ENCODE results near the gene APOBEC3B.

The APOBEC3B gene

DNA sequence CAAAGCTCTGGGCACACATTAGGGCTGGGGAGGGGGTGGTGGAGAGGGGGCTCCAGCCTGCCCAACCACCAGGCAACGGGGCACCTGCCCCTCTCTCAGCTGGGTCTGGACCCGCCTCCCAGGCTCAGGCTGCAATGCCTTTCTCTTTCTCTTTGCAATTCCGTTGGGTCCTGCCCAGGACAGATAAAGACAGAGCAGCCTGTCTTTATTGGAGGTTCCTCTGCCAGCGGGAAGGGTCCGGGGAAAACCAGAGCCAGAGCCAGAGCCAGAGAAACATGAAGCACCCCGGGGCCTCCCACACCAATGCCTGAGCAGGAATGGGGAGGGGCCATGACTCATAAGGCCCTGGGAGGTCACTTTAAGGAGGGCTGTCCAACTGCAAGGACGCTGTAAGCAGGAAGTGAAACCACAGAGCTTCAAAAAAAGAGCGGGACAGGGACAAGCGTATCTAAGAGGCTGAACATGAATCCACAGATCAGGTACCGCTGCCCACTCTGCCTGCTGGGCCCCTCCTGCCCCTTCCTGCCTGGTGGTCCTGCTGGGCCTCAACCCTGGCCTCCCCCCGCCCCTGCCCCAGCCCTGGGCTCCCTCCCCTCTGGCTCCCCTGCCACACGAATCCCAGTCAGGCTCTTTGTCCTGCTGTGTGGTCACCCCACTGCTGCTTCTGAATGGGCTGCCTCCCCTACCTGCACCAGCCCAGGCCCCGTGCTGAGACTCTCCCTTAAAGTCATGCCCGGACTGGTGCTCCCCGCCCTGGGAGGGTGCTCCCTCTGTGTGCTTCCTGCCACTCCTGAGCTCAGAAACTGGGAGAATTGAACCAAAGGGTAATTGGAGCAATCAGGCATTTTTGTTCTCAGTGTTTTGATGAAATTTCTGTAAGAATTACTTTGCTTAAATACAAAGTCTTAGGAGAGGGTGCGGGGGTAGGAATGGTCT lies at the start of gene APOBEC3B:
APOBEC3B (plus strand) TSS at position 356 of the 936 bp plus-strand sequence; CDS start at position 463, 107 bp downstream.
- Histone ChIP-seq H3K4me1 (ENCODE audit: control insufficient read depth in 2 of 2, insufficient read depth in 2 of 2, low read length in 2 of 2) (peaks cover 2 to 21% of the 10 kb centered on the region in 2 donors), H3K27me3 (ENCODE audit: control insufficient read depth in 2 of 2, insufficient read depth in 2 of 2, low read length in 2 of 2) (no peaks in the 10 kb centered on the region), H3K27ac (ENCODE audit: low read depth in 2 of 2, low read length in 2 of 2) (peak within 1 kb of the TSS; percentile 78 to 85), H3K4me3 (ENCODE audit: low read length in 2 of 2) (peak within 1 kb of the TSS; percentile 60 to 62), H3K9ac (ENCODE audit: low read depth in 1 of 2, low read length in 2 of 2) (peak within 1 kb of the TSS; percentile 38 to 73), H3K9me3 (ENCODE audit: control insufficient read depth in 2 of 2, low read length in 2 of 2) (no peaks in the 10 kb centered on the region), H3K36me3 (ENCODE audit: control insufficient read depth in 2 of 2, insufficient read depth in 2 of 2, low read length in 2 of 2) (no peaks in the 10 kb centered on the region)

DNA sequence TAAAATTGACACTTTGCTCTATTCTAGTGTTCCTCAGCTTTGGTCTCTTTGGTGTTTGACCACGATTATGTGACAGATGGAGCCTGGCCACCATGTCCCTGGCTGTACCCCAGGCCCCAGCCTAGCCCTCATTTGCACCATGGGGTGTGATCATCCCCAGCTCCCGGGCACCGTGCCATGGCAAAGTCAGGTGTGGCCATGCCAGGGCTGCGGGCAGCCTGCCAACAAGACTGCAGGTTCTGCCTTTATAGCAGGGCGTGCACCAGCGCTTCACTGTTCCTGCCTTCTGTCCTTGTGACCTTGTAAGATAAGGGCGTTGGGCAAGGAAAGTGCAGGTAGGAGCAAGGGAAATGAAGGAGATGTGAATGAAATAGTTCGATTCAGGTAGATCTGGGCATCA lies 47.1 kb upstream of the APOBEC3B start:
- Histone ChIP-seq H3K36me3 (ENCODE audit: control insufficient read depth in 2 of 2, insufficient read depth in 2 of 2, low read length in 2 of 2) (no peaks in the 10 kb centered on the region), H3K27ac (ENCODE audit: low read depth in 2 of 2, low read length in 2 of 2) (peak overlapping the region; percentile 77 to 80), H3K4me1 (ENCODE audit: control insufficient read depth in 2 of 2, insufficient read depth in 2 of 2, low read length in 2 of 2) (peaks cover 10 to 30% of the 10 kb centered on the region in 2 donors), H3K27me3 (ENCODE audit: control insufficient read depth in 2 of 2, insufficient read depth in 2 of 2, low read length in 2 of 2) (no peaks in the 10 kb centered on the region), H3K9ac (ENCODE audit: low read depth in 1 of 2, low read length in 2 of 2) (peak overlapping the region; percentile 24), H3K9me3 (ENCODE audit: control insufficient read depth in 2 of 2, low read length in 2 of 2) (no peaks in the 10 kb centered on the region), H3K4me3 (ENCODE audit: low read length in 2 of 2) (peak overlapping the region in 1 of 2 donors; percentile 37)

GRCh38 chr22:38935616-38936015 lies 46.5 kb upstream of the APOBEC3B start:
- no peak overlapping the region for H3K4me3 ChIP-seq (ENCODE audit: low read length in 2 of 2)
- peaks cover 10 to 30% of the 10 kb centered on the region in 2 donors for H3K4me1 ChIP-seq (ENCODE audit: control insufficient read depth in 2 of 2, insufficient read depth in 2 of 2, low read length in 2 of 2)
- H3K9me3 ChIP-seq (ENCODE audit: control insufficient read depth in 2 of 2, low read length in 2 of 2) = no peaks in the 10 kb centered on the region
- peak overlapping the region; percentile 77 to 80 for H3K27ac ChIP-seq (ENCODE audit: low read depth in 2 of 2, low read length in 2 of 2)
- H3K36me3 ChIP-seq (ENCODE audit: control insufficient read depth in 2 of 2, insufficient read depth in 2 of 2, low read length in 2 of 2) = no peaks in the 10 kb centered on the region
- H3K9ac ChIP-seq (ENCODE audit: low read depth in 1 of 2, low read length in 2 of 2) = no peak overlapping the region
- H3K27me3 ChIP-seq (ENCODE audit: control insufficient read depth in 2 of 2, insufficient read depth in 2 of 2, low read length in 2 of 2) = no peaks in the 10 kb centered on the region

DNA sequence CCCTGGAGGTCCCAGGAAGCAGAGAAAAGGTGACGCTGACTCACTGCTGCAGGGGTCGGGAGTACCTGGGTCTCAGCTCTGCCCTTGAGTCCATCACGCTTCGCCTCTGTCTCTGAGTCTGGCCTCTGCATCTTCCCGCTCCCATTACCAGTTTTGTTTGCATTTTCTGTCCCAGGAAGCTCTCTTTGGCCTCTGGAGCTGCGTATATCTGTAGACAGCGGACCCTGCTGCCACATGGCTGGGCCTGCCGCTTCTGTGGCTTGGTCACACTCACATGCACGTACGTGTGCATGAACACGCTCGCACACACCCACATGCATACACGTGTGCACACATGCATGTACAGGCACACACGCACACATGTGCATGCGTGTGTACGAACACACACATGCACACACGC lies 45.6 kb upstream of the APOBEC3B start:
- Histone ChIP-seq H3K4me3 (ENCODE audit: low read length in 2 of 2) (no peak overlapping the region), H3K9me3 (ENCODE audit: control insufficient read depth in 2 of 2, low read length in 2 of 2) (no peaks in the 10 kb centered on the region), H3K27ac (ENCODE audit: low read depth in 2 of 2, low read length in 2 of 2) (no peak overlapping the region), H3K27me3 (ENCODE audit: control insufficient read depth in 2 of 2, insufficient read depth in 2 of 2, low read length in 2 of 2) (peaks cover 0 to under 1% of the 10 kb centered on the region in 2 donors), H3K4me1 (ENCODE audit: control insufficient read depth in 2 of 2, insufficient read depth in 2 of 2, low read length in 2 of 2) (peaks cover 10 to 30% of the 10 kb centered on the region in 2 donors), H3K36me3 (ENCODE audit: control insufficient read depth in 2 of 2, insufficient read depth in 2 of 2, low read length in 2 of 2) (no peaks in the 10 kb centered on the region), H3K9ac (ENCODE audit: low read depth in 1 of 2, low read length in 2 of 2) (no peak overlapping the region)

DNA sequence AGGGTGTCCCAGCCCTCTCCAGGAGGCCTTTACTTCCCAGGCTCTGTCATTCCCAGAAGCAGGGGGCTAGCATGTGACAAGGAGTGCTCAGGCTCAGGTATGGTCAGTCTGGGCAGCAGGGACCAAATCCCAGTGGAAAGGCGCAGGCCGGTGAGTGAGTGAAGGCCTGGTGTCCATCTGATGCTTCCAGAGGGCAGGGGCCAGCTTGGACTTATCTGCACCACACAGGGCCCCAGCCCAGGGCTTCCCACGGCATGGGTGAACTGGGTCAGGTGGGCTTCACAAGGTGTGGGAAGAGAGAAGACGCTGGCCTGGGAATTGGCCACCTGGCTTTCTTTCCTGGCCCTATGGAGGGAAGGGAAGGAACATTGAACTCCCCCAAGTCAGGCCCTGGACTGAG lies 45.1 kb upstream of the APOBEC3B start:
- Histone ChIP-seq H3K9ac (ENCODE audit: low read depth in 1 of 2, low read length in 2 of 2) (no peak overlapping the region), H3K27ac (ENCODE audit: low read depth in 2 of 2, low read length in 2 of 2) (no peak overlapping the region), H3K36me3 (ENCODE audit: control insufficient read depth in 2 of 2, insufficient read depth in 2 of 2, low read length in 2 of 2) (no peaks in the 10 kb centered on the region), H3K27me3 (ENCODE audit: control insufficient read depth in 2 of 2, insufficient read depth in 2 of 2, low read length in 2 of 2) (peaks cover 0 to 3% of the 10 kb centered on the region in 2 donors), H3K9me3 (ENCODE audit: control insufficient read depth in 2 of 2, low read length in 2 of 2) (no peaks in the 10 kb centered on the region), H3K4me3 (ENCODE audit: low read length in 2 of 2) (no peak overlapping the region), H3K4me1 (ENCODE audit: control insufficient read depth in 2 of 2, insufficient read depth in 2 of 2, low read length in 2 of 2) (peaks cover 10 to 30% of the 10 kb centered on the region in 2 donors)

GRCh38 chr22:38937541-38937940 lies 44.6 kb upstream of the APOBEC3B start:
- no peak overlapping the region for H3K27ac ChIP-seq (ENCODE audit: low read depth in 2 of 2, low read length in 2 of 2)
- peaks cover 10 to 30% of the 10 kb centered on the region in 2 donors for H3K4me1 ChIP-seq (ENCODE audit: control insufficient read depth in 2 of 2, insufficient read depth in 2 of 2, low read length in 2 of 2)
- no peaks in the 10 kb centered on the region for H3K9me3 ChIP-seq (ENCODE audit: control insufficient read depth in 2 of 2, low read length in 2 of 2)
- H3K4me3 ChIP-seq (ENCODE audit: low read length in 2 of 2) = no peak overlapping the region
- peaks cover 0 to 3% of the 10 kb centered on the region in 2 donors for H3K27me3 ChIP-seq (ENCODE audit: control insufficient read depth in 2 of 2, insufficient read depth in 2 of 2, low read length in 2 of 2)
- no peak overlapping the region for H3K9ac ChIP-seq (ENCODE audit: low read depth in 1 of 2, low read length in 2 of 2)
- H3K36me3 ChIP-seq (ENCODE audit: control insufficient read depth in 2 of 2, insufficient read depth in 2 of 2, low read length in 2 of 2) = no peaks in the 10 kb centered on the region

GRCh38 chr22:38938221-38938620 lies 43.9 kb upstream of the APOBEC3B start:
- H3K4me3 ChIP-seq (ENCODE audit: low read length in 2 of 2) = no peak overlapping the region
- H3K4me1 ChIP-seq (ENCODE audit: control insufficient read depth in 2 of 2, insufficient read depth in 2 of 2, low read length in 2 of 2) = peaks cover 10 to 30% of the 10 kb centered on the region in 2 donors
- no peak overlapping the region for H3K27ac ChIP-seq (ENCODE audit: low read depth in 2 of 2, low read length in 2 of 2)
- H3K27me3 ChIP-seq (ENCODE audit: control insufficient read depth in 2 of 2, insufficient read depth in 2 of 2, low read length in 2 of 2) = peaks cover 0 to 8% of the 10 kb centered on the region in 2 donors
- no peaks in the 10 kb centered on the region for H3K9me3 ChIP-seq (ENCODE audit: control insufficient read depth in 2 of 2, low read length in 2 of 2)
- no peaks in the 10 kb centered on the region for H3K36me3 ChIP-seq (ENCODE audit: control insufficient read depth in 2 of 2, insufficient read depth in 2 of 2, low read length in 2 of 2)
- no peak overlapping the region for H3K9ac ChIP-seq (ENCODE audit: low read depth in 1 of 2, low read length in 2 of 2)

- no peak overlapping the region for H3K4me3 ChIP-seq (ENCODE audit: low read length in 2 of 2)
- no peak overlapping the region for H3K27ac ChIP-seq (ENCODE audit: low read depth in 2 of 2, low read length in 2 of 2)
- H3K36me3 ChIP-seq (ENCODE audit: control insufficient read depth in 2 of 2, insufficient read depth in 2 of 2, low read length in 2 of 2) = no peaks in the 10 kb centered on the region
- no peaks in the 10 kb centered on the region for H3K9me3 ChIP-seq (ENCODE audit: control insufficient read depth in 2 of 2, low read length in 2 of 2)
- peaks cover 11 to 31% of the 10 kb centered on the region in 2 donors for H3K4me1 ChIP-seq (ENCODE audit: control insufficient read depth in 2 of 2, insufficient read depth in 2 of 2, low read length in 2 of 2)
- no peak overlapping the region for H3K9ac ChIP-seq (ENCODE audit: low read depth in 1 of 2, low read length in 2 of 2)
- peaks cover 0 to 13% of the 10 kb centered on the region in 2 donors for H3K27me3 ChIP-seq (ENCODE audit: control insufficient read depth in 2 of 2, insufficient read depth in 2 of 2, low read length in 2 of 2)
These were observed 43.2 kb upstream of the APOBEC3B start for GRCh38 chr22:38938925-38939324.

DNA sequence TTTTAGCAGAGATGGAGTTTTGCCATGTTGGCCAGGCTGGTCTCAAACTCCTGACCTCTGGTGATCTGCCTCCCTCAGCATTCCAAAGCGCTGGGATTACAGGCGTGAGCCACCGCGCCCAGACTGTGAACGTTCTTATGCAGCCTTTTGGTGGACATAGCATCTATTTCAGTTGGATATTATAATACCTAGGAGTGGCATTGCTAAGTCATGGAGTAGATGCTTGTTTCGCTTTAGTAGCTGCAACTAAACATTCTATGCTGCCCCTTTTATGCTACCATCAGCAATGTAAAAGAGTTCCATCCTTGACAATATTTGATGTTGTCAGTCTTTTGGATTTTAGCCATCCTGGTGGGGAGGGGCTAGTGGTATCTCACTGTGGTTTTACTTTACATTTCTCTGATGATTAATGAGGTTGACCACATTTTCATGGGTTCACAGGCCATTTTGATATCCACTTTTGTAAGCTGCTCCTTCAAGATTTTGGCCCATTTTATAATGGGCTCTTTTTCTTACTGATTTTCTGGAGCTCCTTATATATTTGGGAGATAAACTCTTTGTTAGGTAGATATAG lies 41.2 kb upstream of the APOBEC3B start:
- Histone ChIP-seq H3K36me3 (ENCODE audit: control insufficient read depth in 2 of 2, insufficient read depth in 2 of 2, low read length in 2 of 2) (no peaks in the 10 kb centered on the region), H3K27ac (ENCODE audit: low read depth in 2 of 2, low read length in 2 of 2) (no peak overlapping the region), H3K4me1 (ENCODE audit: control insufficient read depth in 2 of 2, insufficient read depth in 2 of 2, low read length in 2 of 2) (peaks cover 9 to 13% of the 10 kb centered on the region in 2 donors), H3K27me3 (ENCODE audit: control insufficient read depth in 2 of 2, insufficient read depth in 2 of 2, low read length in 2 of 2) (peaks cover 3 to 19% of the 10 kb centered on the region in 2 donors), H3K4me3 (ENCODE audit: low read length in 2 of 2) (no peak overlapping the region), H3K9ac (ENCODE audit: low read depth in 1 of 2, low read length in 2 of 2) (no peak overlapping the region), H3K9me3 (ENCODE audit: control insufficient read depth in 2 of 2, low read length in 2 of 2) (no peaks in the 10 kb centered on the region)

DNA sequence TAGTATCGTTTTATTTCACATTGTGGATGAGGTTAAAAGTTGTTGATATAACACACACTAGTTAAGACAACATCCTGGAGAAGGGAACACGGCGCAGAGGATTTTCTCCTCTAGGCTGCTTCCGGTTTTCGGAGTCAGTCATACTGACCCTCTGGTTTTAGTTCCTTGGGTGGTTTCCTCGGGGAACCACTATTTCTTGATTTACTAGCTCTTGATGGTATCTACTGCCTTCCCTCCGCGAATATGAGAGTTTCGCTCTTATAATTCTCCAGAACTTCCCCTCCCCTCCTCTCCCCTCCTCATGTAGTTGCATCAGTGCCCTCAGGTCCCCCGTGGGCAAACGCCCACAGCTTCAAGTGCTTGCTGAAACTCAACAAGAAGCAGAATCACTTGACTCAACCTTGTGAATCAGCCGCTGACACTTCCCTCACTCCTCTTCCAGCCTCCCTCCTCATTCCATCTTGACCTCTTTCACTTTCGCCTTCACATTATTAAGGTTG lies 40.6 kb upstream of the APOBEC3B start:
- Histone ChIP-seq H3K9ac (ENCODE audit: low read depth in 1 of 2, low read length in 2 of 2) (no peak overlapping the region), H3K27ac (ENCODE audit: low read depth in 2 of 2, low read length in 2 of 2) (no peak overlapping the region), H3K36me3 (ENCODE audit: control insufficient read depth in 2 of 2, insufficient read depth in 2 of 2, low read length in 2 of 2) (no peaks in the 10 kb centered on the region), H3K4me3 (ENCODE audit: low read length in 2 of 2) (peak overlapping the region in 1 of 2 donors; percentile 41), H3K4me1 (ENCODE audit: control insufficient read depth in 2 of 2, insufficient read depth in 2 of 2, low read length in 2 of 2) (peaks cover 5 to 7% of the 10 kb centered on the region in 2 donors), H3K9me3 (ENCODE audit: control insufficient read depth in 2 of 2, low read length in 2 of 2) (no peaks in the 10 kb centered on the region), H3K27me3 (ENCODE audit: control insufficient read depth in 2 of 2, insufficient read depth in 2 of 2, low read length in 2 of 2) (peaks cover 3 to 19% of the 10 kb centered on the region in 2 donors)

All from mucosa of rectum (tissue), 2 donors.